Measurements from ENCODE around the gene CAB39L. TPM values are rescaled to one million over a fixed set of nuclear protein-coding genes. Genes with fewer than 3 reads are reported as not detected.
"Not testable (repeated sequence)": the region's sequence is repeated elsewhere in the genome, so short reads cannot be mapped to it uniquely, and the experiment has no call there.

Gene CAB39L
- total RNA-seq, 1 experiment from 2014 or later = 5.1 TPM

GRCh38 chr13:49310251-49310650 is 133.6 kb downstream of the CAB39L start:
- no peak for DNase-seq (ENCODE audit: low spot score)

- no peak for DNase-seq (ENCODE audit: low spot score)
Measured at GRCh38 chr13:49308921-49309408, 134.9 kb downstream of the CAB39L start.

DNA sequence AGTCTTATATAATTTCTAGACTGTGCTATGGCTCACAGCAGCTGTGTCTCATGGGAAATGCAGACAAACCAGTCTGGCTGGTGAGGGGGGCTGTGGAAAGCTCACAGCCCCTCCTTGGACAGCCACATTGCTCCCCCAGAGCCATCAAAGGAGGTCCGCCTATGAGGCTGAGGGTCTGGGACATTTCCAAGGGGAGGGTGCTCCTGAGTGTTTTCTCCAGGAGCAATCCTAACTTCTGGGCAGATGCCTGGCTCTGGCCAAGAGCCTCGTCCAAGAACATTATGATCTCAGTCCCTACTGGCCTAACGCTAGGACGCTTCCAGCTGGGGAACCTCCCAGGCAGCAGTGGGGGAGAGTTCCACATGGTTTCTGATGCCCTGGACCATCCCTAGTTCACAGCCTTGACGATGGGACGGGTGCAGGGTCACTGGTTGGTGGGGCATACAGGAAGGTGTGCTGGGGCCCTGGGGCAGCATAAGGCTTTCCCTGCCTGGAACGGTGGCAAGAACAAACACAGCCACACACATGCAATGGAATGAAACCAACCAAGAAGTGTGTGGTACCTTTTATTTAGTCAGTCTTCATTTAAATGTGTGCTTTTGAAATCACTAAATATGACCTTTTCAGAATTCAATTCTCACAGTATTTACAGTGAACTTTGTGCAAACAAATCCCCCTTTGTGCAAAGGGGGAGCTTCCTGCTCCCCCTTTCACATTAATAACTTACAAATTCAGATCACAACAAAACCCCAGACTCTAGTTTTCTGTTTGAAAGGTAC is 135.6 kb downstream of the CAB39L start:
- no peak for DNase-seq (ENCODE audit: low spot score)

DNA sequence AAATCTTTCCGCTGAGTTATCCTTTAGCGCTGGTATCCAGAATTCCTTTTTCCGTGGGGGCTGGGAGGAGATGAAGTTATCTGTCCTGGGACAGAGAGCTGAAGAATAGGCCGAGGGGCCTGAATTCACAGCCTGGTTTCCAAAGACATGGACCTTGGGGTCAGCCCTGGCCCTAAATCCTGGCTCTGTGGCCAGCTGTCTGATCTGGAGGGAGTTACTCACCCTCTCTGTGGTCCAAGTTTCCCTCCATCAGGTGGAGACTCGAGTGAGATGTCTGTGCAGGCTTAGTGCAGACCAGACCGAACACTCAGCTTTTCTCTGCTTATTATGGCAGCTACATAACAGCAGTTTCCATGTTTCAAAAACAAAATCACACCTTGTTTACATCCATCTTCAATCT is 136.5 kb downstream of the CAB39L start:
- DNase-seq (ENCODE audit: low spot score) = no peak

DNA sequence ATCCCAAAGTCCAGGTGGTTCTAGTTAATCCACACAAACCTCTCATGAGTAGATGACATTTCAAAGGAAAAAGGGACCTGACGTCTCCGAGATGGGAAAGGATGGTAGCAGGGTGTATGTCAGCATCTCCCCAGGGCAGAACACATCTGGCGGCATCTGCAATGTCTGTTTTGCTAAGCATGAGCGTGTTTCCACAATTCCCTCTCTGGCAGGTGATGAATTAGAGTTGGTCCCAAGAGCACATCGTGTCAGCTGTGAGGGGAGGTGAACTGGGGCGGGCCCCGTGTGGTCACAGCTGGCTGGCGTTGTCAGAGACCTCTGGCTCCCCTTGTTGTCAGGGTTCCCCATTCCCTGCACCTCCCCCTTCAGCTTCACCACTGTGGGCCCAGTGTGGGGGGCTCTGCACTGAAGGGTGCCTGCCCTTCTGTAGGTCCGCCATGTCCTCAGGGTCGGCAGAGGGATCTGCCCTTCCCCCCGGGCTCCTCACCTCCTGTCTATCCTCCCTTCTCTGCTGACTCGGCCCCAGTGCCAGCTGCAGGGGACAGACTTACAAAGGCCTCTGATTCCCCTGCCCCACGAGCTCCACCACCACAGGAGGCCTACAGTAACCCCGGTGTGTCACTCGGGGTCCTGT is 138.0 kb downstream of the CAB39L start:
- DNase-seq (ENCODE audit: low spot score) = no peak

DNA sequence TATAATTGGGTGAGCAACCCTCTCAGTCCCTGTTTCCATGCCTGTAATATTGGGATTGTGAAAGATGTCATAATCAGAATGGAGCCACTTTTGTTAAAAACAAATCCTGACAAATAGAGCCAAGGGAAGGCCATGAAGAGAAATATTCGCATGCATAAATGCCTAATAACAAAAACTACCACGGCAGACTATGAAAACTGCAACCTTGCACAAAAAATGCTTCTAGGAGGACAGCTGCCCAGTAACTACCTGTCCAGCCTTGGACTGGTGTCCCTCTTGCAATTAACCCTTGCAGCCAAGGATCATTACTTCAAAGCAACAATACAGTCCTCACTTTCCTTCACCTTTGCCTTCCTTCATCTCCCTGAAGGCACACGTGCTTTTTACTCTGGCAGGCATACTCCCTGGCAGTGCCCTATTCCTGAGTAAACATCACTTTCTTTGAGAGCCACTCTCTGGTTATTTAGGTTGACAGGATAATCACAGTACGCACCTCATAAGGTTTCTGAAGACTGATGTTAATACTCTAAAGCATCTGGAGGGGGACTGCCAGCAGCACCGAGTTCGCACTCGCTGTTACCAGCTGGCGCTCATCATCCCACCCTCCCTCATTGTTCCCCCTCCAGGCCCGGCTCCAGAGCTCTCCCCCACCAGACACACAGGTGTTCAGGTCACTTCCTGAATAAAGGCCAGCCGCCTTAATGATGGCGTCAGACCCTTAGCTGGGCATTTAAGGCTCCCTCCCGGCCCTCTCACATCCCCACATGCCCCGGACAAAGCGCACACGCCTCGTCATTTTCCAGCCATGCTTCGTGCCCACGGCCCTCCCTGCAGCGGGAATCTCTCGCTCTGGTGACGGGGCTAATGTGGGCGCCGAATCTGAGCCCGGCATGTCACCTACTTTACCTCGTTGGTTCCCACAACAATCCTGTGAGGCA is 138.8 kb downstream of the CAB39L start:
- DNase-seq (ENCODE audit: low spot score) = no peak

DNA sequence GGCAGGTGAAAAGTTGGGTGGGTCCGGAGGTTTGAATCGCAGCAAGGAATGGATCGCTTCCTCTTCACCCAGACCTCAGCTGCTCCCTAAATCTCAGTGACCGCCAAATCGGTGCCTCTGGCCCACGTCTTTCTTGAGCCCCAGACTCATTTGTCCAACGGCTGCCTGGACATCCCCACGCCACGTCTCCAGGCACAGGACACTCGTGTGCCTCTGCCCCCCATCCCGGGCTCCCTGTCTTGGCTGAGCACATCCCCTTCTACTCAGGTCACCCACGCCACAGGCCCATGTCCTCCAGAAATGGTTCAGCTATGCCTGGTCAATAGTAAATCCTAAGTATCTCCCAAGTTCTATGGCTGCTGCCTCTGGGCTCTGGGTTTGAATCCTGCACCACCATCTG is 139.5 kb downstream of the CAB39L start:
- DNase-seq (ENCODE audit: low spot score) = no peak

DNA sequence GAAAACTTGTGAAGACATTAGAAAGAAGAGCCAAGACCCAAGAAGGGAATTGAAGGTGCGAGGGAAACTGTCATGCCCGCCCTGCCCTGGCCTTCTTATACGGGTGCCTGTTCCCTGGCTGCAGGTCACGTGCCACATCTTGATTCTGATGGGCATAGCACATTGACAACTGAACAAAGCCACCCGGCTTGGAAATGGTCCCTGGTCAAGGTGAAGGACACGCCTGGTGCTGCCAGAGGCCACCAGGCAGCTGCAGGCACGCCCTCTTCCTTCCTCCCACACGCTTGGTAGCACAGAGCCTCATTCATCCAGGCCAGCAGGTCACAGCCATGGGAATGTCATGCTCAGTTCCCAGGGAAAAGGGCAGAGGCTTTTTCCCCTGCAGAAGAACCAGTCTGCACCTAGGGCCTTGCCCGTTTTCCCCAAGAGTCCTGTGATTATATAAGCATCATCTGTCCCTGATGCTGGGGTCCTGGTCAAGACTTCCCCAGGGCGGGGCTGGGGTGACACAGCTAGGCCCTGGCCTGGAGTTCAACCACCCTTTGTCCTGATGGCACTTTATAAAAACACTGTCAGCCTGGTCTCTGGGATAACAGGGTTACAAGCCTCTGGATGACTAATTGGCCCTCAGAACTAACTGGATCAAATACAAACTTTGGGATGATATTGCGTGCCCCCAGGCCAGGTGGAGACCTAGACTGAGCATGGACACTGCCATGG is 140.2 kb downstream of the CAB39L start:
- no peak for DNase-seq (ENCODE audit: low spot score)

DNA sequence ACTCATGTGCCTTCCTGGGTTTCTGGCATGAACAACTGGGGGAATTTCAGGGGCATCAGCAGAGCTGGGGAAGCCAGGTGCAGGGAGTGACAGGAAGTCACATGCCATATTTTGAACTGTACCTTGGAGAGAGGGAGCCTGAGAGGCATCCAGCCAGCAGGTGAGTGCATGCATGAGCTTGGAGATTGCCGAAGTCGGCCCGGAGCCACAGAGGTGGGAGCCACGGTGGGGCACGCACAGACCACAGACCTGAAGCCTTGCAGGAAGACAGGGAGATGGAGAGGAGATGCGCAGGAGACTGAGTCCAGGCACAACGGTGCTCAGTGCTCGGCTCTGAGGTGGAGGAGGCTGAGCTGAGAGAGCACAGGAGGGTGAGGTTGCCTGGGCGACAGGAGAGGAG is 141.0 kb downstream of the CAB39L start:
- DNase-seq (ENCODE audit: low spot score) = no peak

- DNase-seq (ENCODE audit: low spot score) = no peak
Measured at GRCh38 chr13:49302222-49302621, 141.6 kb downstream of the CAB39L start.

DNA sequence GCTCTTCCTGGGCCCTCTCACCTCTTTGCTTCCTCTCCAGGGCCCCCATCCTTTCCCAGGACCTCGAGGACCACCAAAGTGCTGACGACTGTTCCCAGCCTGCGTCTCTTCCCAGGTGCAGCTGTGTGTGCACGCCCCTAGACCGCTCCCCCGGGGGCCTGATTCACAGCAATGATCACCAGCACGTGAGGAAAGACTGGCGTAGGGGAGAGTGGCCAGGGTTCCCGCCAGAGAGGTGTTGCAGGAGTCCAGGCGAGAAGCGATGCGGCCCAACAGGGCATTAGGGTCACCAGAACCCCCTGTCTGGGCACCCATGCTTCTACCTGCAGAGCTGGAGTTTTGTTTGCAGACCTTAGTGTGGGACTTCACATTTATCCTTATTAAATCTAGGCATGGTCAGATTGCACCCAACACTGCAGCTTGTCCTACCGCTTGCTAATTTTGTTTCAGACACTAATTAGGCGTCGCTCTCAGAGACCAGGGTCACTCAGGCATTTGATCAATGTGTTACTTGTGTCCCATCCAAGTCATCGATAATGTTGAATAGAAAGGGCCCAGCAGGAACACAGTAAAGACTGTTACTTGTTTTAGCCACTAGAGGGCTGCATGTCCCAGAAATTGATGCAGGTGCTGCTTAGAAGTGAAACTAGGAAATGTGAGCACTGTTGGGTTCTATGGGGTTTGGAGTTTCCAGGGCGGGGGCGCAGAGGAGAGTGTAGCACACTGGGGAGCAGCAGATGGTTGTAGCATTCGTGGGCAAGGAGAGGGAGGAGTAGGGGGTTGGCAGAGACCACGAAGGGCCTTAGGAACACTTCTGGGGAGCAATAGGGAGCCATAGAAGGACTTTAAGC is 142.9 kb downstream of the CAB39L start:
- peak; percentile 67 for DNase-seq (ENCODE audit: low spot score)

DNA sequence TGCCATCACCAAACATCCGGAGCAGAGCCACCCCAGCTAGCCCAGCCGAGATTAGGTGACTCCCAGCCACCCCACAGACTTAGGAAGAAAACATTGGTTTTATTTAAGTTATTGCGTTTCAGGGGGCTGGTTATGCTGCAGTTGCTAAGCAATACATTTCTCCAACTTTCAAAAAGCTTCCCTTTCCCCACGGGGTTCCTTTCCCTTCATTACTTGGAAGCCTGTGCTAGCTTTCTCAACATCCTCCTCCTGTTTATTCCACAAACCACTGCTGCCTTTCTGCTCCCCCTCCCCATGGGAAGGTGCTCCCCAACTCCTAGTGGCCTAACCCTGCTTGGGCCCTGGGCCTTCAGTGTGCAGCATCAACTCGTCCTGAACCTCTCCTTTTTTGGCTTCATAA is 143.6 kb downstream of the CAB39L start:
- no peak for DNase-seq (ENCODE audit: low spot score)

GRCh38 chr13:49298903-49299605 is 144.8 kb downstream of the CAB39L start:
- no peak for DNase-seq (ENCODE audit: low spot score)

DNA sequence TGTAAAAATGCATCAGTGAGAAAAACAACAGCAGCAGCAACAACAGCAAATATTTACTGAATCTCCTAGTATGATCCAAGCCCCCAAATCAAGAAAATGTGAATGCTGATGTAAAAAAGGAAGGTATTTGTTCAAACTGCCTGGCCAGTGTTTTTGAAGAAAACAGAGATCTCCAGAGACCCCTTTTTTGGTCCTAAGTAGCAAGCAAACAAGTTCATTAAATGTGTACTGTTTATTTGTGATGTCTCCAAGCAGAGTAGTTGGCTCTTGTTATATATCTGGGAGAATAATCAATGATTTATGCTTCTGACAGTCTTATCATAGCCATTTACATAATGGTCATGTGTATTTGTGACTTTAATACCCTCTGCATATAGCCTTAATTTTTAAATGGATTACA is 145.4 kb downstream of the CAB39L start:
- no peak for DNase-seq (ENCODE audit: low spot score)

GRCh38 chr13:49297338-49297737 is 146.5 kb downstream of the CAB39L start:
- no peak for DNase-seq (ENCODE audit: low spot score)

GRCh38 chr13:49296659-49297058 is 147.2 kb downstream of the CAB39L start:
- DNase-seq (ENCODE audit: low spot score) = no peak

DNA sequence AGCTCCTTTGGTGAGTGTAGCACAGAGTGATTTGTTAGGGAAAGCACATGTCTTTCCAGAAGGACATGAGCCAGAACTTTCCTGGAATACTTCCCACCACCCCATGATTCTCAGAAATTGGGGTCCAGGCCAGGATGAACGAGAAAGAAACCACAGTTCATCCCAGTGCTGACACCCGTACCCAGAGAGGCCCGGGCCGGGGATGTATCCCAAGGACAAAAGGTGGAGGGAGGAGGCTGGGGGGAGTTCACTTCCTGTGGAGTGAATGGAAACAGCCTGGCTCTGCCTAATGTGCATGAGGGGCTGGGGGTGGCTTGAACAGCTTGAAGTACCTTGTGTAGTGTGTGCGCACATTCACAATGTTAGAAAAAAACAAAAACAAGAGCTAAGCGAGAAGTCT is 148.6 kb downstream of the CAB39L start:
- no peak for DNase-seq (ENCODE audit: low spot score)

GRCh38 chr13:49294723-49295122 is 149.1 kb downstream of the CAB39L start:
- not testable (repeated sequence) for DNase-seq (ENCODE audit: low spot score)

GRCh38 chr13:49292742-49293486 is 150.9 kb downstream of the CAB39L start:
- peak; percentile 23 for DNase-seq (ENCODE audit: low spot score)
